A673 (cell line): ENCODE results near the gene RRM2.

Experiments used
- CTCF ChIP-seq: fragments of 300-800, 200-600 bp; sonication (generic); conservative IDR thresholded peaks from 2 replicates; pipeline ENCODE4 v1.5.1; 2017; ENCODE audit warnings: low read depth, mild to moderate bottlenecking, antibody characterized with exemption, low read length, moderate library complexity, mixed read lengths
- EZH2 ChIP-seq: fragments of 200-600 bp; sonication (generic); IDR thresholded peaks from 2 replicates; pipeline ENCODE4 v1.6.1; 2017; ENCODE audit warnings: borderline replicate concordance, low read depth, mild to moderate bottlenecking, mixed read lengths, antibody characterized with exemption, low read length; ENCODE audit not compliant: poor library complexity, severe bottlenecking

GRCh38 chr2:10124538-10125045 lies 2.1 kb downstream of the RRM2 start:
- TF ChIP-seq CTCF: peak; percentile 69
- no peak for TF ChIP-seq EZH2
